Sigmoid colon (tissue), 7 donors: ENCODE measurements around the gene PPP4R4. TPM values are rescaled to one million over a fixed set of nuclear protein-coding genes. Genes with fewer than 3 reads are reported as not detected.
"Not testable (repeated sequence)": the region's sequence is repeated elsewhere in the genome, so short reads cannot be mapped to it uniquely, and the experiment has no call there.

Source experiments
- DNase-seq: peaks from one replicate; pipeline ENCODE4 v3.0.0-alpha.2; 2019
- H3K27ac ChIP-seq, 4 donors: fragments of 200-600 bp; sonication (generic); one replicate each; pipeline ENCODE4 v1.5.1; 2016 to 2019; ENCODE audit warnings: mild to moderate bottlenecking in 1 of 4
- H3K27me3 ChIP-seq, 3 donors: fragments of 200-600 bp; sonication (generic); one replicate each; pipeline ENCODE4 v1.5.1; 2019; ENCODE audit warnings: mild to moderate bottlenecking in 1 of 3
- H3K36me3 ChIP-seq, 4 donors: fragments of 200-600 bp; sonication (generic); one replicate each; pipeline ENCODE4 v1.5.1; 2016 to 2019
- H3K4me1 ChIP-seq, 4 donors: fragments of 200-600 bp; sonication (generic); one replicate each; pipeline ENCODE4 v1.5.1; 2017 to 2019
- H3K4me3 ChIP-seq, 4 donors: fragments of 200-600 bp; sonication (generic); one replicate each; pipeline ENCODE4 v1.5.1; 2017 to 2019; ENCODE audit warnings: mild to moderate bottlenecking in 2 of 4, moderate library complexity in 1 of 4
- H3K9me3 ChIP-seq, 4 donors: fragments of 200-600 bp in 3 of 4; sonication (generic) in 3 of 4; one replicate each; pipeline versions ENCODE4 v1.5.1 to v1.6.1; 2013 to 2019
- EP300 ChIP-seq, 4 donors: sonication (generic); formaldehyde crosslinking; IDR thresholded peaks; one replicate each; pipeline ENCODE4 v1.6.1; 2017; ENCODE audit warnings: antibody characterized with exemption in 4 of 4
- POLR2A ChIP-seq, 2 donors: fragments of 450-650 bp; IDR thresholded peaks; one replicate each; pipeline ENCODE4 v1.6.1; 2016; ENCODE audit warnings: antibody characterized with exemption in 2 of 2, mild to moderate bottlenecking in 2 of 2, moderate library complexity in 2 of 2
- POLR2AphosphoS5 ChIP-seq, 4 donors: sonication (generic); formaldehyde crosslinking; IDR thresholded peaks; one replicate each; pipeline ENCODE4 v1.6.1; 2017; ENCODE audit warnings: antibody characterized with exemption in 4 of 4
- WGBS, 2 donors: extraction: QIAGEN DNeasy Blood & Tissue Kit; methylation state at CpG; one replicate each; pipeline ENCODE4 v1.1.7; 2013; 5-methylcytosine and 5-hydroxymethylcytosine counted together
- intact Hi-C: fragments of 100-400 bp; cut with DNase I; formaldehyde crosslinking; loops from one replicate; pipeline ENCODE4 v1.15.1; 2023
- polyA plus RNA-seq, 3 donors: library from polyadenylated mRNA; stranded (reverse); fragments of 200-250 nt; gene quantifications; one replicate each; pipeline ENCODE4 v1.2.3, GENCODE V29; 2013
- total RNA-seq, 4 donors: library from RNA; depleted of rRNA; stranded (reverse); fragments of >200 nt; gene quantifications; one replicate each; pipeline ENCODE4 v1.1.0, GENCODE V29; 2016
- TF ChIP-seq, protein P1 (sequence below), 4 experiments: fragments of 450-650 bp in 3 of 4; fragments of 200-600 bp in 1 of 4; IDR thresholded peaks; one replicate each; pipeline ENCODE4 v1.5.1; 2016 to 2019; ENCODE audit warnings: antibody characterized with exemption in 4 of 4, mild to moderate bottlenecking in 3 of 4, moderate library complexity in 2 of 4
- donor health status: healthy with polysubstance abuse.
- donor health status: Bipolar disorder and iron deficiency.
- donor health status: healthy.

The PPP4R4 gene
- total and polyA plus RNA-seq, 7 donors = 0.07 to 3.0 (median 0.63) TPM; not detected in 1

DNA sequence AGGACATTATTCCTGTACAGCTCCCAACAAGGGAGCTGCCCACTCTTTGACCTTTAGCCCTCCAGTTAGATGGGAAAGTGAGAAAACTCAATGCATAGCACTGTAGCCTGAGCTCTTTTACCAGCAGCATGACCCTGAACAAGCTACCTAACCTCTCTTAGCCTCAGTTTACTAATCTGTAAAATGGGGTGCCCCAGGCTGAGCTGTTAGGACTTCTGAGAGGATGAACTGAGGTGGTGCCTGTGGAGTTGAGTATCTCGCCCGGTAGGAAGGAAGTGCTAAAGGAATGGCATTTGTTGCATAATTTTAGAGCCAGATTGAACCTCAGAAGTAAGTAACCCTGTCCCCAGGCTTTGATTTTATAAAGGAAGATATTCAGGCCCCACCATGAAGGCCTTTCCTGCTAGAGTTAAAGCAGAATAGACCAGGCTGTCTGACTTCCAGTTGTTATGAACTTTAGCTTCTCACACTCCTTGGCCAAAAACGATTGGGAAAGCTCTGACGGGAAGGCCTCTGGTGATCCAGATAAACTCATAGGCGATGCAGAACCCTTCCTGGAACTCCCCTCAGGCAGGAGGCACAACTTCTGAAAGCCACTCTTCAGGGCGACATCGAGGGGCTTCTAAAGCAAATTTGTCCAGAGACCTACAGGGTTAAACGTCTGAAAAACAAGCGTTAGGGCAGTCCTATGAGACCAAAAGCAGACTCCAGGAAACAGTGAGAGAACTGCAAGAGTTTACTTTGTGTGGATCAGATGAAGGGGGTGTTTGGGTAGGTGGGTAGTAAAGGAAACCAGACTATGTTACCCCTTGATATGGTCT, 121.4 kb downstream of the PPP4R4 start:
- H3K4me3 ChIP-seq = no peak overlapping the region
- DNase-seq = no peak
- no peaks in the 10 kb centered on the region for H3K4me1 ChIP-seq
- 74 to 88% methylated on average over 9 of the region's 9 CpGs for WGBS, 2 donors
- no peaks in the 10 kb centered on the region for H3K27me3 ChIP-seq
- intact Hi-C loops = no loop called here
- TF ChIP-seq, protein P1, sequence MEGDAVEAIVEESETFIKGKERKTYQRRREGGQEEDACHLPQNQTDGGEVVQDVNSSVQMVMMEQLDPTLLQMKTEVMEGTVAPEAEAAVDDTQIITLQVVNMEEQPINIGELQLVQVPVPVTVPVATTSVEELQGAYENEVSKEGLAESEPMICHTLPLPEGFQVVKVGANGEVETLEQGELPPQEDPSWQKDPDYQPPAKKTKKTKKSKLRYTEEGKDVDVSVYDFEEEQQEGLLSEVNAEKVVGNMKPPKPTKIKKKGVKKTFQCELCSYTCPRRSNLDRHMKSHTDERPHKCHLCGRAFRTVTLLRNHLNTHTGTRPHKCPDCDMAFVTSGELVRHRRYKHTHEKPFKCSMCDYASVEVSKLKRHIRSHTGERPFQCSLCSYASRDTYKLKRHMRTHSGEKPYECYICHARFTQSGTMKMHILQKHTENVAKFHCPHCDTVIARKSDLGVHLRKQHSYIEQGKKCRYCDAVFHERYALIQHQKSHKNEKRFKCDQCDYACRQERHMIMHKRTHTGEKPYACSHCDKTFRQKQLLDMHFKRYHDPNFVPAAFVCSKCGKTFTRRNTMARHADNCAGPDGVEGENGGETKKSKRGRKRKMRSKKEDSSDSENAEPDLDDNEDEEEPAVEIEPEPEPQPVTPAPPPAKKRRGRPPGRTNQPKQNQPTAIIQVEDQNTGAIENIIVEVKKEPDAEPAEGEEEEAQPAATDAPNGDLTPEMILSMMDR (IDR thresholded peaks at IDR 0.05) = no peak
- TF ChIP-seq POLR2A (IDR thresholded peaks at IDR 0.05) (no peak), POLR2AphosphoS5 (IDR thresholded peaks at IDR 0.05) (no peak), EP300 (IDR thresholded peaks at IDR 0.05) (no peak)
- H3K36me3 ChIP-seq = no peaks in the 10 kb centered on the region
- no peaks in the 10 kb centered on the region for H3K9me3 ChIP-seq
- H3K27ac ChIP-seq = no peak overlapping the region

DNA sequence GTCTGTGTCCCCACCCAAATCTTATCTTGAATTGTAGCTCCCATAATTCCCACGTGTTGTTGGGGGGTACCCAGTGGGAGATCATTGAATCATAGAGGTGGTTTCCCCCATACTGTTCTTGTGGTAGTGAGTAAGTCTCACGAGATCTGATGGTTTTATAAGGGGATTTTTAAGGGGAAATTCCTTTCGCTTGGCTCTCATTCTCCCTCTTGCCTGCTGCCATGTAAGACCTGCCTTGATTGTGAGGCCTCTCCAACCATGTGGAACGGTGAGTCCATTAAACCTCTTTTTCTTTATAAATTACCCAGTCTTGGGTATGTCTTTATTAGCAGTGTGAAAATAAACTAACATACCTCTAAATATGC, 122.0 kb downstream of the PPP4R4 start:
- 76 to 80% methylated on average over 4 of the region's 4 CpGs for WGBS, 2 donors

DNA sequence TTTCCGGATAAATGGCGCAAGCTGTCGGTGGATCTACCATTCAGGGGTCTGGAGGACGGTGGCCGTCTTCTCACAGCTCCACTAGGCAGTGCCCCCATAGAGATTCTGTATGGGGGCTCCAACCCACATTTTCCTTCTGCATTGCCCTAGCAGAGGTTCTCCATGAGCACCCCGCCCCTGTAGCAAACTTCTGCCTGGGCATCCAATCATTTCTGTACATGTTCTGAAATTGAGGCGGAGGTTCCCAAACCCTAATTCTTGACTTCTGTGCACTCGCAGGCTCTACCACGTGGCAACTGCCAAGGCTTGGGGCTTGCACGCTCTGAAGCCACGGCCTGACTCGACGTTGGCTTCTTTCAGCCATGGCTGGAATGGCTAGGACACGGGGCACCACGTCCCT, 124.0 kb downstream of the PPP4R4 start:
- Histone ChIP-seq H3K4me3 (no peak overlapping the region), H3K4me1 (no peaks in the 10 kb centered on the region), H3K27me3 (no peaks in the 10 kb centered on the region), H3K9me3 (no peaks in the 10 kb centered on the region), H3K27ac (no peak overlapping the region), H3K36me3 (no peaks in the 10 kb centered on the region)
- no peak for DNase-seq
- intact Hi-C loops = no loop called here
- TF ChIP-seq, protein P1 (IDR thresholded peaks at IDR 0.05) = no peak
- TF ChIP-seq POLR2AphosphoS5 (IDR thresholded peaks at IDR 0.05) (no peak), POLR2A (IDR thresholded peaks at IDR 0.05) (no peak), EP300 (IDR thresholded peaks at IDR 0.05) (no peak)
- WGBS, 2 donors = 93 to 95% methylated on average over 15 of the region's 15 CpGs

More for the DNA sequence above, 122.0 kb downstream of the PPP4R4 start:
- H3K27me3 ChIP-seq, H3K9me3 ChIP-seq, DNase-seq, intact Hi-C loops, H3K27ac ChIP-seq, H3K36me3 ChIP-seq, H3K4me3 ChIP-seq, H3K4me1 ChIP-seq: not testable (repeated sequence)

DNA sequence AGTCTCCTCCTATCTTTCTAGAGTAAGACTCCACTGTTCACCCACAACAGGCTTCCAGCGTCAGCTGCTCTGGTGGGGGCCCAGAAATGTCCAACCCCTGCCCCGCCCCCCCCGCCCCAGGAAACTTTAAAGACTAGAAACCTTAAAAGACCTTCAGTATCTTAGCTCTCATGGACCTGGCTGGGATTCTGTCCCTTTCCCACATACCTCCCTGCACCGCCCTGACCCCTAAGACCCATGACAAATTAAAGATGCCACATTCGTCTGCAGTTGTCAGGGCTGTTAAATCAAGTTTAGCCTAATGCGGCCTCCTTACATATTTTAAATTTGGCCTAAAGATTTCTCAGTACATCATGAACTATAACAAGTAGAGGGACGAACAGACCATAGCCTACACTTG, 129.0 kb downstream of the PPP4R4 start:
- intact Hi-C loops = no loop called here
- no peaks in the 10 kb centered on the region for H3K4me1 ChIP-seq
- TF ChIP-seq POLR2A (IDR thresholded peaks at IDR 0.05) (no peak), EP300 (IDR thresholded peaks at IDR 0.05) (no peak), POLR2AphosphoS5 (IDR thresholded peaks at IDR 0.05) (no peak)
- TF ChIP-seq, protein P1 (IDR thresholded peaks at IDR 0.05) = no peak
- no peak for DNase-seq
- no peaks in the 10 kb centered on the region for H3K36me3 ChIP-seq
- H3K27me3 ChIP-seq = no peaks in the 10 kb centered on the region
- H3K4me3 ChIP-seq = no peak overlapping the region
- 89 to 93% methylated on average over 7 of the region's 7 CpGs for WGBS, 2 donors
- peaks cover 0 to 6% (median 2%) of the 10 kb centered on the region in 4 donors for H3K9me3 ChIP-seq
- H3K27ac ChIP-seq = no peak overlapping the region

DNA sequence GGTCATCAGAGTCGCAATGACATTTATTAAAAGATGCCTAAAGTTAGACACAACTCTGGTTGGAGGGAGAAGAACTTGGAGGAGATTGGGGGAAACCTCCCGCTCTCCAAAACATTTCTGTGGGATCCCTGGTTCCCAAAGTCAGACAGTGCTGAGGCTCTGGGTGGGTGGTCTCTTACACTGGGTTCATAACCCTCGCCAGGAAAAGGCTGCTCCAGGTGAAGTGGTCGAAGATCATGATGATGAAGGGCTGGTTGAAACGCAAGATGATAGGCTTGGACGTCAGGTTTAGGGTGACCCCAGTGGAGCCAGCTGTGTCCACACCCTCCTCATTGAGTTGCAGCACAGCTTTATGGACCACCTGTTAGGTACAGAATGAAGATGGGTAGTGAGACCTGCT, 130.1 kb downstream of the PPP4R4 start:
- TF ChIP-seq EP300 (IDR thresholded peaks at IDR 0.05) (no peak), POLR2AphosphoS5 (IDR thresholded peaks at IDR 0.05) (no peak), POLR2A (IDR thresholded peaks at IDR 0.05) (no peak)
- TF ChIP-seq, protein P1 (IDR thresholded peaks at IDR 0.05) = no peak
- Histone ChIP-seq H3K36me3 (no peaks in the 10 kb centered on the region), H3K4me1 (no peaks in the 10 kb centered on the region), H3K4me3 (no peak overlapping the region), H3K9me3 (peaks cover 0 to 6% (median 4%) of the 10 kb centered on the region in 4 donors), H3K27ac (no peak overlapping the region), H3K27me3 (no peaks in the 10 kb centered on the region)
- intact Hi-C loops = no loop called here
- 90 to 92% methylated on average over 6 of the region's 6 CpGs for WGBS, 2 donors
- no peak for DNase-seq
